GM23338 (cell line): ENCODE data around the gene TNFRSF4. TPM values are rescaled to one million over a fixed set of nuclear protein-coding genes. Genes with fewer than 3 reads are reported as not detected.

Experiments used
- ATAC-seq: fragments of 200-7000 bp; cut with Tn5 transposase; 3 replicates; pipeline ENCODE4 v1.9.1; 2020
- DNase-seq: peaks from one replicate; pipeline ENCODE4 v3.0.0-alpha.2; 2015; ENCODE audit warnings: low spot score
- H2AFZ ChIP-seq: fragments of 200-600 bp; sonication (generic); 2 replicates; pipeline ENCODE4 v1.8.0; 2016; ENCODE audit warnings: antibody characterized with exemption, mild to moderate bottlenecking, moderate library complexity
- H3F3A ChIP-seq: fragments of 200-600 bp; sonication (generic); replicated peaks from 2 replicates; pipeline ENCODE4 v1.8.0; 2017; ENCODE audit warnings: antibody characterized with exemption, mixed run types, low read depth
- H3K27ac ChIP-seq: fragments of 200-600 bp; sonication (generic); 2 replicates; pipeline ENCODE4 v1.6.1; 2016; ENCODE audit warnings: low read depth
- H3K27me3 ChIP-seq: fragments of 200-600 bp; sonication (generic); 2 replicates; pipeline ENCODE4 v1.8.0; 2016; ENCODE audit warnings: mild to moderate bottlenecking, mixed run types, moderate library complexity; ENCODE audit not compliant: insufficient read depth
- H3K36me3 ChIP-seq: fragments of 200-600 bp; sonication (generic); 2 replicates; pipeline ENCODE4 v1.8.0; 2016; ENCODE audit warnings: mild to moderate bottlenecking; ENCODE audit not compliant: insufficient read depth
- H3K4me1 ChIP-seq: fragments of 200-600 bp; sonication (generic); 2 replicates; pipeline ENCODE4 v1.8.0; 2016; ENCODE audit warnings: mild to moderate bottlenecking, moderate library complexity; ENCODE audit not compliant: insufficient read depth
- H3K4me2 ChIP-seq: fragments of 200-600 bp; sonication (generic); 2 replicates; pipeline ENCODE4 v1.7.1; 2017; ENCODE audit warnings: mixed run types
- H3K4me3 ChIP-seq: fragments of 200-600 bp; sonication (generic); 2 replicates; pipeline ENCODE4 v1.6.1; 2016; ENCODE audit warnings: mixed run types
- H3K79me2 ChIP-seq: fragments of 200-600 bp; sonication (generic); replicated peaks from 2 replicates; pipeline ENCODE4 v1.8.0; 2017; ENCODE audit warnings: mild to moderate bottlenecking; ENCODE audit not compliant: insufficient read depth
- H3K9me2 ChIP-seq: fragments of 200-600 bp; sonication (generic); 2 replicates; pipeline ENCODE4 v1.8.0; 2017; ENCODE audit not compliant: insufficient read depth
- H4K20me1 ChIP-seq: fragments of 200-600 bp; sonication (generic); replicated peaks from 2 replicates; pipeline ENCODE4 v1.8.0; 2017; ENCODE audit warnings: mild to moderate bottlenecking; ENCODE audit not compliant: insufficient read depth
- H3K27ac Mint-ChIP-seq: 2 replicates; pipeline ENCODE4 v1.8.0; 2020; ENCODE audit warnings: inconsistent platforms, mild to moderate bottlenecking, moderate library complexity, mixed read lengths
- H3K27me3 Mint-ChIP-seq: 3 replicates; pipeline ENCODE4 v1.8.0; 2022; ENCODE audit warnings: low read depth, mild to moderate bottlenecking, moderate library complexity, mixed read lengths, inconsistent platforms; ENCODE audit not compliant: insufficient read depth, poor library complexity
- H3K36me3 Mint-ChIP-seq: 3 replicates; pipeline ENCODE4 v1.8.0; 2021; ENCODE audit warnings: low read depth, mild to moderate bottlenecking, inconsistent platforms, moderate library complexity, mixed read lengths
- H3K4me1 Mint-ChIP-seq: 3 replicates; pipeline ENCODE4 v1.8.0; 2020; ENCODE audit warnings: mild to moderate bottlenecking, inconsistent platforms, mixed read lengths
- H3K4me3 Mint-ChIP-seq: 3 replicates; pipeline ENCODE4 v1.8.0; 2021; ENCODE audit warnings: moderate library complexity, mild to moderate bottlenecking, inconsistent platforms, mixed read lengths
- H3K9me3 Mint-ChIP-seq: 3 replicates; pipeline ENCODE4 v1.8.0; 2020; ENCODE audit warnings: moderate library complexity, mild to moderate bottlenecking, inconsistent platforms, mixed read lengths
- CREB1 ChIP-seq: fragments of 250-450 bp; sonication (Bioruptor Pico); IDR thresholded peaks from 2 replicates; pipeline ENCODE4 v1.5.0; 2020; ENCODE audit warnings: low read depth, mild to moderate bottlenecking, moderate library complexity
- EZH2phosphoT487 ChIP-seq: fragments of 200-600 bp; sonication (generic); IDR thresholded peaks from one replicate; pipeline ENCODE4 v1.8.1; 2018; ENCODE audit warnings: antibody characterized with exemption; ENCODE audit not compliant: unreplicated experiment
- JUNB ChIP-seq: IDR thresholded peaks from one replicate; pipeline ENCODE4 v1.6.1; 2016; ENCODE audit warnings: antibody characterized with exemption; ENCODE audit not compliant: unreplicated experiment
- NANOG ChIP-seq: IDR thresholded peaks from 2 replicates; pipeline ENCODE4 v1.6.1; 2016; ENCODE audit warnings: antibody characterized with exemption, borderline replicate concordance
- POLR2AphosphoS5 ChIP-seq: IDR thresholded peaks from 2 replicates; pipeline ENCODE4 v1.6.1; 2016; ENCODE audit warnings: antibody characterized with exemption, low read depth
- STAT1 ChIP-seq: IDR thresholded peaks from one replicate; pipeline ENCODE4 v1.6.1; 2016; ENCODE audit warnings: antibody characterized with exemption; ENCODE audit not compliant: unreplicated experiment
- ZNF114 ChIP-seq: fragments of 250-450 bp; sonication (Bioruptor Pico); IDR thresholded peaks from 2 replicates; pipeline ENCODE4 v1.5.0; 2020; ENCODE audit warnings: mild to moderate bottlenecking, moderate library complexity
- ZNF462 ChIP-seq: fragments of 250-450 bp; sonication (Bioruptor Pico); IDR thresholded peaks from 2 replicates; pipeline ENCODE4 v1.5.0; 2020; ENCODE audit warnings: mild to moderate bottlenecking, moderate library complexity
- polyA plus RNA-seq: library from polyadenylated mRNA; unstranded; fragments of >200 nt; fragmentation: Nextera tagmentation; extraction: Ambion mirVana; gene quantifications from 2 replicates; pipeline ENCODE4 v1.2.1, GENCODE V29; 2016
- total RNA-seq: library from RNA; depleted of rRNA; stranded (reverse); fragments of >200 nt; shearing (Covaris generic); gene quantifications from 2 replicates; pipeline ENCODE4 v1.2.3, GENCODE V29; 2014
- TF ChIP-seq, protein P1 (sequence below): IDR thresholded peaks from 2 replicates; pipeline ENCODE4 v1.6.1; 2016; ENCODE audit warnings: antibody characterized with exemption

The TNFRSF4 gene
- total and polyA plus RNA-seq, 2 experiments from 2014 or later, result not detected

GRCh38 chr1:1220197-1220596, 6.2 kb upstream of the TNFRSF4 start (continued):
- no peak for TF ChIP-seq ZNF462 (CRISPR knock-in tag)
- no peak for TF ChIP-seq JUNB
- TF ChIP-seq EZH2phosphoT487, result no peak
- TF ChIP-seq ZNF114 (CRISPR knock-in tag), result no peak
- no peak for TF ChIP-seq CREB1 (CRISPR knock-in tag)
- TF ChIP-seq NANOG, result no peak
- TF ChIP-seq STAT1, result no peak

- Mint-ChIP-seq H3K4me1 (no peaks in the 10 kb centered on the region), H3K36me3 (peaks cover 30% of the 10 kb centered on the region), H3K4me3 (no peak overlapping the region), H3K9me3 (no peaks in the 10 kb centered on the region), H3K27me3 (peaks cover 12% of the 10 kb centered on the region), H3K27ac (no peak overlapping the region)
- Histone ChIP-seq H4K20me1 (peaks cover 3% of the 10 kb centered on the region; the same call in 1 of the 2 replicates), H3K4me2 (no peak overlapping the region), H3K79me2 (no peaks in the 10 kb centered on the region), H3F3A (no peaks in the 10 kb centered on the region), H2AFZ (no peak overlapping the region), H3K27me3 (no peaks in the 10 kb centered on the region), H3K27ac (no peak overlapping the region), H3K36me3 (peaks cover 7% of the 10 kb centered on the region; the same call in 1 of the 2 replicates), H3K9me2 (no peaks in the 10 kb centered on the region), H3K4me3 (no peak overlapping the region), H3K4me1 (no peaks in the 10 kb centered on the region)
- DNase-seq, result no peak
- no peak for ATAC-seq
- no peak for TF ChIP-seq JUNB
- TF ChIP-seq POLR2AphosphoS5, result no peak
- no peak for TF ChIP-seq ZNF462 (CRISPR knock-in tag)
- TF ChIP-seq, protein P1, sequence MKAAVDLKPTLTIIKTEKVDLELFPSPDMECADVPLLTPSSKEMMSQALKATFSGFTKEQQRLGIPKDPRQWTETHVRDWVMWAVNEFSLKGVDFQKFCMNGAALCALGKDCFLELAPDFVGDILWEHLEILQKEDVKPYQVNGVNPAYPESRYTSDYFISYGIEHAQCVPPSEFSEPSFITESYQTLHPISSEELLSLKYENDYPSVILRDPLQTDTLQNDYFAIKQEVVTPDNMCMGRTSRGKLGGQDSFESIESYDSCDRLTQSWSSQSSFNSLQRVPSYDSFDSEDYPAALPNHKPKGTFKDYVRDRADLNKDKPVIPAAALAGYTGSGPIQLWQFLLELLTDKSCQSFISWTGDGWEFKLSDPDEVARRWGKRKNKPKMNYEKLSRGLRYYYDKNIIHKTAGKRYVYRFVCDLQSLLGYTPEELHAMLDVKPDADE, result no peak
- TF ChIP-seq CREB1 (CRISPR knock-in tag), result no peak
Observed at GRCh38 chr1:1219341-1219740, 5.4 kb upstream of the TNFRSF4 start.
